ENCODE results near the gene CDHR1.

- TF ChIP-seq CTCF (IDR thresholded peaks at IDR 0.05) (no peak), POLR2A (IDR thresholded peaks at IDR 0.05) (no peak)
These were observed 41.6 kb upstream of the CDHR1 start for GRCh38 chr10:84152769-84153168.
